ENCODE data around the gene HLX. TPM values are rescaled to one million over a fixed set of nuclear protein-coding genes. Genes with fewer than 3 reads are reported as not detected.

The HLX gene
- total and polyA plus RNA-seq, 11 donors, result 3.3 to 14.8 (median 6.7) TPM

DNA sequence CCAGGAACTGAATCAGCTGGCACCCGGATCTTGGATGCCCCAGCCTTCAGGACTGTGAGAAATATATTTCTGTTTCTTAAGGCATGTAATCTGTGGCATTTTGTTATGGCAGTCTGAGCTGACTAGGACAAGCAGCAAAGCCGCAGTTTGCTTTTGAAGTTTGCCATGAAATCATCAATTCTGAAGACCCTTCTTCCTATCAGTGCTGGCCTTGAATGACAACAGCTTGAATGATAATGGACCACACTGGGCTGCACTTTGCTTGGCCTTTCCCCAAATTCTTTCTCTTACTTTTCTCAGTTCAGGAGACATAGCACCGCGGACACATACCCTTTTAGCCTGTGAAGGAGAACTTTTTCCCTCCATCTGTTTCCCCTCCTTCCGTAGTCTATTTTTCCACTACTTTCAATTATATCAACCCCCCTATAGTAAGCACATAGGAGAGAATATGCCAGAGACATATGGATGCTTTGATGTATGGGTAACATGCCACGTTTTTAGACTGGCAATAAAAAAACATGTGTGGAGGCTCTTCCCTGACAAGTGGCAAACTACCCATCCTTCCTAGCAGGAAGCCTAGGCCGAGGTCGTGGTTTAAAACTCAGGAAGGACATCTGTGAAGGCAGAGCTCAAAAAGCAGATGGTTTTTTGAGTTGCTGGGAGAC is 42.9 kb downstream of the HLX start:
- intact Hi-C loops (cut with DNase I), result no loop called here
- no peak for ATAC-seq
- Histone ChIP-seq H3K9me3 (no peaks in the 10 kb centered on the region), H3K4me3 (no peak overlapping the region), H3K4me1 (peaks cover 0 to 6% (median 0%) of the 10 kb centered on the region in 12 donors), H3K27ac (no peak overlapping the region), H3K36me3 (no peaks in the 10 kb centered on the region), H3K27me3 (peaks cover 0 to 3% (median 0%) of the 10 kb centered on the region in 9 donors)
- 55 to 62% (median 60%) methylated on average over 8 of the region's 8 CpGs for WGBS, 4 donors
- DNase-seq, result no peak
- TF ChIP-seq POLR2A (IDR thresholded peaks at IDR 0.05), result no peak
- TF ChIP-seq, protein P1, sequence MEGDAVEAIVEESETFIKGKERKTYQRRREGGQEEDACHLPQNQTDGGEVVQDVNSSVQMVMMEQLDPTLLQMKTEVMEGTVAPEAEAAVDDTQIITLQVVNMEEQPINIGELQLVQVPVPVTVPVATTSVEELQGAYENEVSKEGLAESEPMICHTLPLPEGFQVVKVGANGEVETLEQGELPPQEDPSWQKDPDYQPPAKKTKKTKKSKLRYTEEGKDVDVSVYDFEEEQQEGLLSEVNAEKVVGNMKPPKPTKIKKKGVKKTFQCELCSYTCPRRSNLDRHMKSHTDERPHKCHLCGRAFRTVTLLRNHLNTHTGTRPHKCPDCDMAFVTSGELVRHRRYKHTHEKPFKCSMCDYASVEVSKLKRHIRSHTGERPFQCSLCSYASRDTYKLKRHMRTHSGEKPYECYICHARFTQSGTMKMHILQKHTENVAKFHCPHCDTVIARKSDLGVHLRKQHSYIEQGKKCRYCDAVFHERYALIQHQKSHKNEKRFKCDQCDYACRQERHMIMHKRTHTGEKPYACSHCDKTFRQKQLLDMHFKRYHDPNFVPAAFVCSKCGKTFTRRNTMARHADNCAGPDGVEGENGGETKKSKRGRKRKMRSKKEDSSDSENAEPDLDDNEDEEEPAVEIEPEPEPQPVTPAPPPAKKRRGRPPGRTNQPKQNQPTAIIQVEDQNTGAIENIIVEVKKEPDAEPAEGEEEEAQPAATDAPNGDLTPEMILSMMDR (IDR thresholded peaks at IDR 0.05), result no peak

DNA sequence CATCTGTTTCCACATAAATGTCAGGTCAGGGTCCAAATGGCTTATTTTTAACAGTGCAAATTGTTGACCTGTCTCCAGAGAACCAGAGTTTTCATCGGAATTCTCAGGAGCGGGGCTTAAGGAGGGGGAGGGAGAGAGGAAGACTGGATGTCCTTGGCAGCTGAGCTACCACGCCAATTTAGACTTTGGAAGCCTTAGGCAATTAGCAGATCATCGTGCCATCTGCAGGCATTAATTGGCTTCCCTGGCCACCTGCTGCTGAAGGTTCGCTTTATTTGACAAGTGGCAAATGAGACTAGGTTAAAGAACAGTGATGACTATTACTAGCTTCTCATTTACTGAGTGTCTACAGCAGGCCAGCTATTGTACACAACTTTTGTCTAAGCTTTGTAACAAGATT is 43.7 kb downstream of the HLX start:
- ATAC-seq, result no peak
- Histone ChIP-seq H3K27me3 (peaks cover 0 to 11% (median 0%) of the 10 kb centered on the region in 9 donors), H3K36me3 (no peaks in the 10 kb centered on the region), H3K4me3 (no peak overlapping the region), H3K9me3 (no peaks in the 10 kb centered on the region), H3K4me1 (peaks cover 0 to 11% (median 0%) of the 10 kb centered on the region in 12 donors), H3K27ac (no peak overlapping the region)
- TF ChIP-seq POLR2A (IDR thresholded peaks at IDR 0.05), result no peak
- TF ChIP-seq, protein P1 (IDR thresholded peaks at IDR 0.05), result no peak
- 74 to 82% (median 78%) methylated on average over 5 of the region's 5 CpGs for WGBS, 4 donors
- no peak for DNase-seq
- intact Hi-C loops (cut with DNase I), result no loop called here

DNA sequence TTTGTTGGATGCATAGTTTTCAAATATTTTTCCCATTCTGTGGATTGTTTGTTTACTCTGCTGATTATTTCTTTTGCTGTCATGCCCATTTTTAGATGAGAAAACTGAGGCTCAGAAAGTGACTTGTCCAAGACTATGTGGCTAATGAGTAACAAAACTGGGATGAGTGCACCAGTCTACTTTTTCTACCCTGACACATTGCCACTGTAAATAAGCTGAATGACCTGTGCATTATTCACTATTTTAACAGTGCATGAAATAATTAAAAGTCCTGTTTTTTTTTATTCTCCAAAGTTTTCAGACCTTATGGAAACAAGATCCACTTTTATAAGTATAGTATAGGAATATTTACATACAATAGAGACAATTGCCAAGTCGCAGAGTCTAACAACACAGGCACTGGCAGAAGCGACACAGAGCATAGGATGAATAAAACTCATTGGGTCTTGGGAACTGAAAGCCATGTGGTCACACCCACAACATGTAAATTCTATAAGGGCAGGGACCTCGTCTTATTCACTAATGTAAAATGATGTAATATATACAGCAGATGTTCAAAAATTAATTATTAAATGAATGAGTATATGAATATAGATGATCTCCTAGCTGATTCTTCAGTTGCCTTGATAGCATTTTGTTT is 45.2 kb downstream of the HLX start:
- 84 to 91% (median 88%) methylated on average over 3 of the region's 3 CpGs for WGBS, 4 donors
- intact Hi-C loops (cut with DNase I), result no loop called here
- no peaks in the 10 kb centered on the region for H3K9me3 ChIP-seq
- no peak for ATAC-seq
- H3K27ac ChIP-seq, result no peak overlapping the region
- DNase-seq, result no peak
- no peak overlapping the region for H3K4me3 ChIP-seq
- H3K27me3 ChIP-seq, result peaks cover 0 to 11% (median 0%) of the 10 kb centered on the region in 9 donors
- H3K36me3 ChIP-seq, result no peaks in the 10 kb centered on the region
- no peak for TF ChIP-seq POLR2A (IDR thresholded peaks at IDR 0.05)
- TF ChIP-seq, protein P1 (IDR thresholded peaks at IDR 0.05), result no peak
- H3K4me1 ChIP-seq, result peaks cover 0 to 20% (median 0%) of the 10 kb centered on the region in 12 donors

DNA sequence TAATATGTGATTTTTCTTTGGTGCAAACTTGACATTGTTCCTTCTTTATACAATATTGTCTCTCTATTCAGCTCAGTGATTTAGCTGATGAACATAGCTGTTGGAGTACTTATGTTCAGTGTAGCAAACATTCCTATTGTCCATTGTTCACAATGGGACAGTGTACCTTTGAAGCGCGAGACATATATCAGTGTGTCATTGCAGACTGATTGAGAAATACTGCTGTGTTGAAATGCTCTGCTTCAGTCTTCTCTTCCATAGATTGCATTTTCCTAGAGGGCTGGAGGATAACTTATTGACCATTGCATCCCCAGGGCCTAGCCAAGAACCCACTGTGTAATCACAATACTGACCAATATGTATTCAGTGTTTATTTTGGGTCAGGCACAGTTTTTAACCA is 46.5 kb downstream of the HLX start:
- no peak for ATAC-seq
- no peak for DNase-seq
- H3K27me3 ChIP-seq, result peaks cover 0 to 11% (median 0%) of the 10 kb centered on the region in 9 donors
- no peaks in the 10 kb centered on the region for H3K9me3 ChIP-seq
- TF ChIP-seq, protein P1 (IDR thresholded peaks at IDR 0.05), result no peak
- TF ChIP-seq POLR2A (IDR thresholded peaks at IDR 0.05), result no peak
- H3K27ac ChIP-seq, result no peak overlapping the region
- 92 to 97% (median 95%) methylated on average over 2 of the region's 2 CpGs for WGBS, 4 donors
- no peak overlapping the region for H3K4me3 ChIP-seq
- peaks cover 0 to 20% (median 0%) of the 10 kb centered on the region in 12 donors for H3K4me1 ChIP-seq
- no peaks in the 10 kb centered on the region for H3K36me3 ChIP-seq
- intact Hi-C loops (cut with DNase I), result no loop called here
